Activated naive CD8-positive, alpha-beta T cell treated with anti-CD3 and anti-CD28 coated beads, Interleukin-2, amount 50 U/mL, for 16 hours (primary cell): Measurements from ENCODE around the gene SUPT5H.

ENCODE experiments used
- DNase-seq: peaks from one replicate; pipeline ENCODE4 v3.0.0-alpha.2; 2020; ENCODE audit warnings: low read depth, low spot score

SUPT5H gene

DNA sequence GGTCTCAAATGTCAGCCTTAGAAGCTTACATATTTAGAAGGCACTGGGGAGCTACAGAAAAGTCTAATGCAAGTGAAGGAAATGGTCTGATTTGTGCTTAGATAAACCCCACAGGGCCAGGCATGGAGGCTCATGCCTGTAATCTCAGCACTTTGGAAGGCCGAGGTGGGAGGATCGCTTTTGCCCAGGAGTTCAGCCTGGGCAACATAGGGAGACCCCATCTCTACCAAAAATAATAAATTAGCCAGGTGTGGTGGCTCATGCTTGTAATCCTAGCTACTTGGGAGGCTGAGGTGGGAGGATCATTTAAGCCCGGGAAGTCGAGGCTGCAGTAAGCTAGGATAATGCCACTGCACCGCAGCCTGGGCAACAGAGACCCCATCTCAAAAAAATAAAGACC is 50.7 kb downstream of the SUPT5H start:
- DNase-seq: no peak

DNA sequence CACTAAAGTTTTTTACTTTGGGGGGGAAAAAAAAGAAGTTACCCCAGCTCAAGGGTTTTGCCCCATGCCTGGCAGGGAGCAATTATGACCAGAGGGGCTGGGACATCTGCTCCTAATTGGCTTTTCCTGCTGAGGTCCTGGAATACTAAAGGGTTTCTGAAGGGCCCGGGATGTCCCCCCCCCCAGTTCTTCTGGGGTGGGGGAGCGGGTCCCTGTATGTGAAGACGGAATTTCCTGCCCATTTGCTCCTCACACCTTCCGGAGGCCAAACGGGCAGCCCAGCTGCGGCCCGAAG is 52.3 kb downstream of the SUPT5H start:
- no peak for DNase-seq

DNA sequence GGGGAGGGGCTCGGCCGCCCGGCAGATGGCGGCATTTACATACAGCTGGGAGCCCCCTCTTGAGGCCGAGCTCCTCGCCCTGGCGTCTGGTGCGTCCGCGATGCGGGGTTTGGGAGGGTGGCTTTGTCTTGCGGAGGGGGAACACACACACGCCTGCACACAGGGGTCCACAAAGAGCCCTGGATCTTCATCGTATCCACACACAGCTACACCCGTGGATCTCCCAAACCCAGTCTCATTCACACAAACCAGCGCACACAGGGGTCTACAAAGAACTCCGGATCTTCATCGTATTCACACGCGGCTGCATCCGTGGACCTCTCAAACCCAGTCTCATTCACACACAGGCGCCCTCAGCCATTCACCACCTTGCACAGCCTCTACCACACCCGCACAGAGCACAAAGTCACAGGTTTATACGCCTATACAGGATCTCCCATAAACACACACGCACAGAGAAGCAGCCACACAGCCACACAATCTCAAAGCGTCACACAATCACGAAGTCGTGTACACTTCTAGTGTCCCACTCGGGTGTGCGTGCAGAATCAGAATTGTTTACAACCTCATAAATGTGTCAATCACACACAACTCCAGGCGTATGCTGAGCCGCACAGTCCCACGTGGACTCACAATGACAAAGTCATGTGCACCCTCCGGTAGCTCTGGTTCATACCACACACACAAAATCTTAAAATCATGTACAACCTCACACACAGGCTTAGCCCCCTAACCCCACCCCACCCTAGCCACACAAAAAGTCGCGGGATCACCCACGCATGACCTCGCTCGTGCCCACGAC is 52.8 kb downstream of the SUPT5H start:
- no peak for DNase-seq

DNA sequence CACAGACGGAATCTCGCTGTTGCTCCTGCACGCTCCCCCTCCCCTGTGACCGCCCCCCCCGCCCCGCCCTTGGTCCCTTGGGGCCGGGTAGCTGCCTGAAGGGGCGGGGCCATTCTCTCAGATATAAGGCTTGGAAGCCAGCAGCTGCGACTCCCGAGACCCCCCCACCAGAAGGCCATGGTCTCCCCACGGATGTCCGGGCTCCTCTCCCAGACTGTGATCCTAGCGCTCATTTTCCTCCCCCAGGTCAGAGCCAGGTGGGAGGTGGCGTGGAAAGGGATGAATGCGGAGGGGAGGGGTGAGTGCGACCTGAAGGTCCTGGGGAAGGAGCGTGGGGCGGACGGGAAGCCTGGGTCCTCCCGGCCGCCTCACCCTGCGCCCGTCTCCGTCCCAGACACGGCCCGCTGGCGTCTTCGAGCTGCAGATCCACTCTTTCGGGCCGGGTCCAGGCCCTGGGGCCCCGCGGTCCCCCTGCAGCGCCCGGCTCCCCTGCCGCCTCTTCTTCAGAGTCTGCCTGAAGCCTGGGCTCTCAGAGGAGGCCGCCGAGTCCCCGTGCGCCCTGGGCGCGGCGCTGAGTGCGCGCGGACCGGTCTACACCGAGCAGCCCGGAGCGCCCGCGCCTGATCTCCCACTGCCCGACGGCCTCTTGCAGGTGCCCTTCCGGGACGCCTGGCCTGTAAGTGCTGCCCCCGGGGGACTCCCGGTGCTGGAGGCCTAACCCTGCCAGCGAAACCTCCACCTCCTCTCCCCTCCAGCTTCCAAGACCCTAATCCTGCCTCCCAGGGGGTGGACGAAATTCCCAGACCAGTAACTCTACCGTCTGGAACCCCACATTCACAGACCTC is 53.6 kb downstream of the SUPT5H start, which contains the start of gene DLL3:
DLL3 (plus strand) TSS at position 150 of the 845 bp plus-strand sequence; CDS start at position 178, 28 bp downstream.
- DNase-seq: no peak

DNA sequence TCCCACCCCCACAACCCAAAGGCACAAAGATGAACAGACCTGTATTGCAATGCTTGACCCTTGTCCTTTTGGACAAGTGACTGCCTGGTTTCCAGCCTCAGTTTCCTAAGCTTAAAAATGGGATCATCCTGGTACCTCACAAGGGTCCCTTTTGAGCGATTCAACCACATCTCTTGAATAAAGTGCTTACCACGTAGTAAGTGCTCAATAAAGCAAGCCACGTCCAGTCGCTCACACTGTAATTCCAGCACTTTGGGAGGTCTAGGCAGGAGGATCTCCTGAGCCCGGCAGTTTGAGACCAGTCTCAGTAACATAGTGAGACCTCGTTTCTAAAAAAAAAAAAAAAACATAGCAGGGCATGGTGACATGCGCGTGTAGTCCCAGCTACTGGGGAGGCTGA is 54.5 kb downstream of the SUPT5H start:
- no peak for DNase-seq

DNA sequence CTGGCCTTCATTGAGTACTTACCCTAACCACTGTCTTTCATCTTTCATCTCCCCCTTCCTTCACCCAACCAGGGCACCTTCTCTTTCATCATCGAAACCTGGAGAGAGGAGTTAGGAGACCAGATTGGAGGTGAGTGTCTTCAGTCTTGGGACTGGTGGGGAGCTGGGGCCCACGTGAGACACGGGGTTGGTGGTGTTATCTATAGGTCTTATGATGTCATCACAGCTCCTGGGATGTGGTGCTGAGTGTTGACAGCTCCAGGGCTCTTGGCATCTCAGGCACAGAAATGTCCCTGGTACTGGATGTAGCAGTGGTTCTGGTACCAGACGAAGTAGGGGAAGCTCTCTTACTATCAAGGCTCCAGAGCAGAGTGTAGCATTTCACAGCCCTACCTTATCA is 55.2 kb downstream of the SUPT5H start:
- DNase-seq: no peak

DNA sequence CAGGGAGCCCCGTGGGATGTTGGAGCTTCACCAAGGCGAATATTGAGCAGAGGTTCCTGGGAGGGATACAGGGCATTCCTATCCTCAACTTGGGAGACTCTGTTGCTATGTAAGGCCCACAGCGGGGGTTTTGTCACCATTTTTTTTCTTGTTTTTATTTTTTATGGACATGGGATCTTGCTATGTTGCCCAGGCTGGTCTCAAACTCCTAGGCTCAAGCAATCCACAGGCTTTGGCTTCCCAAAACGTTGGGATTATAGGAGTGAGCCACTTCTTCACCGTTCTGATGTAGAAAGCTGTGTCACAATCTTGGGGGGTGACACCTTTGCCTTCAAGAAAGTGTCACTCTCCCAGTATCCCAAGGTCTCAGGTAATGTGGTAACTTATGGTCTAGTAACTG is 56.0 kb downstream of the SUPT5H start:
- DNase-seq: no peak

DNA sequence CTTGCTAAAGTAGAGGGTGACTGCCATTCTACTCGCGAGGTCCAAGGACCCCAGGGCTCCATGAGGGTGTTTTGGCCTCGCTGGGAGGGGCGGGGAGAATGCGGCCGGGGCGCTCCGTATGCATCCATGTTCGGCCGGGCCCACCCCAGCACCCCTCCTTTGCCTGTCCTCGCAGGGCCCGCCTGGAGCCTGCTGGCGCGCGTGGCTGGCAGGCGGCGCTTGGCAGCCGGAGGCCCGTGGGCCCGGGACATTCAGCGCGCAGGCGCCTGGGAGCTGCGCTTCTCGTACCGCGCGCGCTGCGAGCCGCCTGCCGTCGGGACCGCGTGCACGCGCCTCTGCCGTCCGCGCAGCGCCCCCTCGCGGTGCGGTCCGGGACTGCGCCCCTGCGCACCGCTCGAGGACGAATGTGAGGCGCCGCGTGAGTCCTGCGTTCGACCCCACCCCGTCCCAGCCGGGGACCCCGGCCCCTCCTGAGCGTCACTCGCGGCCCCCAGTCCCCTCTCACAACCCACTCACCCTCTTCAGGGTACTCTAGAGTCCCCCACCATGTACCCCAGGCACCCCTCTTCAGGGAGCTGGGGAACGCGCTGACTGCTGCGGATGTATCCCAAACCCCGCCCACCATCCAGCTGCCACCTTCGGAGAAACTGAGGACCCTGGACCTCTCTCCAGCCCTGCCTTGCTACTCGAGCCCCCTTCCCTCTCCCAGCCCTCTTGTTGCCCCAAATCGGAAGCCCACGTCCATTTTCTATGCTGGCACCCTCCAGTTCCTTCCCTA is 57.4 kb downstream of the SUPT5H start:
- peak; percentile 45 for DNase-seq

DNA sequence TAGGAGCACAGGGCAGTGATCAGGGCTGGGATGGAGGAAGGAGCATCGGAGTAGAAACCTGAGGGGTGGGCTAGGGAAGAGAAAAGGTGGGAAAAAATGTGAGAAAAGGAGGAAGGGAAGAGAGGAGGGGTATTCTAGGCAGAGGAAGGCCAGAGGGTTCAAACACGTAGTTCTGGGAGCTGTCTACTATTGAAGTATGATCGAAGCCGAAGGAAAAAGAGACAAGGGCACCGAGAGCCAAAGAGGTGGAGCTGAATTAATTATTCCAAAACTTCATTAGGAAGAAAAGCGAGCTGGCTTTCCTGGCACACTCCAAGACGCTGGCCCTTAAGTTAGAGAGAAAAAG is 61.2 kb downstream of the SUPT5H start:
- DNase-seq: no peak

DNA sequence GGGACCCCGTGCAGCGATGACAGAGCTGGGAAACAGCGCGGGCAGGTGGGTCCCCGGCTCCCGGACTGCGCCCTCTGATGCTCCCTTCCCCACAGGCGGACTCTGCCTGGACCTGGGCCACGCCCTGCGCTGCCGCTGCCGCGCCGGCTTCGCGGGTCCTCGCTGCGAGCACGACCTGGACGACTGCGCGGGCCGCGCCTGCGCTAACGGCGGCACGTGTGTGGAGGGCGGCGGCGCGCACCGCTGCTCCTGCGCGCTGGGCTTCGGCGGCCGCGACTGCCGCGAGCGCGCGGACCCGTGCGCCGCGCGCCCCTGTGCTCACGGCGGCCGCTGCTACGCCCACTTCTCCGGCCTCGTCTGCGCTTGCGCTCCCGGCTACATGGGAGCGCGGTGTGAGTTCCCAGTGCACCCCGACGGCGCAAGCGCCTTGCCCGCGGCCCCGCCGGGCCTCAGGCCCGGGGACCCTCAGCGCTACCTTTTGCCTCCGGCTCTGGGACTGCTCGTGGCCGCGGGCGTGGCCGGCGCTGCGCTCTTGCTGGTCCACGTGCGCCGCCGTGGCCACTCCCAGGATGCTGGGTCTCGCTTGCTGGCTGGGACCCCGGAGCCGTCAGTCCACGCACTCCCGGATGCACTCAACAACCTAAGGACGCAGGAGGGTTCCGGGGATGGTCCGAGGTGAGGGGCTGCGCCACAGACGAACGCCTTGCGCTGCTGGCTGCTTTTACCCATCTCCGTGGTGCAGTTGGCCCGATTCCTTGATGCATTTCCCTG is 61.7 kb downstream of the SUPT5H start:
- DNase-seq: peak; percentile 11

DNA sequence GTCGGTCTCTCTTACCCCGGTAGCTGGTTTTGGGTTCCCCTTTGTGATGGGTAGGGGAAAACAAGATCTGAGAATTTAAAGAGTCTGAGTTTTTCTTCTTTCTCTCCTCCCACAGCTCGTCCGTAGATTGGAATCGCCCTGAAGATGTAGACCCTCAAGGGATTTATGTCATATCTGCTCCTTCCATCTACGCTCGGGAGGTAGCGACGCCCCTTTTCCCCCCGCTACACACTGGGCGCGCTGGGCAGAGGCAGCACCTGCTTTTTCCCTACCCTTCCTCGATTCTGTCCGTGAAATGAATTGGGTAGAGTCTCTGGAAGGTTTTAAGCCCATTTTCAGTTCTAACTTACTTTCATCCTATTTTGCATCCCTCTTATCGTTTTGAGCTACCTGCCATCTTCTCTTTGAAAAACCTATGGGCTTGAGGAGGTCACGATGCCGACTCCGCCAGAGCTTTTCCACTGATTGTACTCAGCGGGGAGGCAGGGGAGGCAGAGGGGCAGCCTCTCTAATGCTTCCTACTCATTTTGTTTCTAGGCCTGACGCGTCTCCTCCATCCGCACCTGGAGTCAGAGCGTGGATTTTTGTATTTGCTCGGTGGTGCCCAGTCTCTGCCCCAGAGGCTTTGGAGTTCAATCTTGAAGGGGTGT is 62.5 kb downstream of the SUPT5H start:
- no peak for DNase-seq

DNA sequence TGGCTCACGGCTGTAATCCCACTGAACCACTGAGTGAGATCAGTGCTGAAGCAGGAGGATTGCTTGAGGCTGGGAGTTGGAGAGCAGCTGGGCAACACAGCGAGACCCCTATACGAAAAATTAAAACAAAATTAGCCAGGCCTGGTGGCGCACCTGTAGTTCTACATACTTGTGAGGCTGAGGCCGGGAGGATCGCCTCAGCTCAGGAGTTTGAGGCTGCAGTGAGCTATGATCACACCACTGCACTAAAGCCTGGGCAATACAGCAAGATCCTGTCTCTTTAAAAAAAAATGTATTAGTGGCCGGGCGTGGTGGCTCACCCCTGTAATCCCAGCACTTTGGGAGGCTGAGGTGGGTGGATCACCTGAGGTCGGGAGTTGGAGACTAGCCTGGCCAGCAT is 63.2 kb downstream of the SUPT5H start:
- no peak for DNase-seq

DNA sequence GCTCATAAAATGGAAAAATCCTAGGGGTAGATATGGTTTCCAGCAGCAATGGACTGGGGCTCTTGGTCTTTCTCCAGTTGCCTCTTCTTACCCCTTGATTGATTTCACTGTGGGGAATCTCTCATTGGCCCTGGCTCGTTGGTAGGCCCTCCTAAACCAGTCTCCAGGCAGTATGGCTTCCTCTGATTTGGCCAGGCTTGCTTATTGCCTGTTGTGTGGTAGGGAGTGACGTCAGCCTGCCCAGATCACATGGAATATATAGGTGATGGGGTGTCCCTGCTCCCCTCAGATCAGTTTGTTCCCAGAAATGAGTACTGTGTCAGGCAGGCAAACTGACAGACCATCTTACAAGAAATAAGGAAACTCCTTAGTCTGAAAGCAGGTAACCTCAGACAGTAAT is 63.9 kb downstream of the SUPT5H start:
- DNase-seq: no peak

DNA sequence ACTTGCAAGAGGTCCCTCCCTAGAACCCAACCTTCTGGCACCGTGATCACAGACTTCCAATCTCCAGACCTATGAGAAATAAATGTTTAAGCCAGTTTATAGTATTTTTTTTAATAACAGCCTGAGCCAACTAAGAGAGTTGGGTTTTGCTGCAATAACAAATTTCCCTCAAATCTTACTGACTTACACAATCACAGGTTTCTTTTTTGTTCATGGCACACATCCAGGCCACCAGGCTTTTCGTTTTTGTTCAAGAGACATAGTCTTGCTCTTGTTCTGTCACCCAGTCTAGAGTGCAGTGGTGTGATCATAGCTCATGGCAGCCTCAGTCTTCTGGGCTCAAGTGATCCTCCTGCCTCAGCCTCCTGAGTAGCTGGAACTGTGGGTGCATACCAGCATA is 67.6 kb downstream of the SUPT5H start:
- DNase-seq: no peak

DNA sequence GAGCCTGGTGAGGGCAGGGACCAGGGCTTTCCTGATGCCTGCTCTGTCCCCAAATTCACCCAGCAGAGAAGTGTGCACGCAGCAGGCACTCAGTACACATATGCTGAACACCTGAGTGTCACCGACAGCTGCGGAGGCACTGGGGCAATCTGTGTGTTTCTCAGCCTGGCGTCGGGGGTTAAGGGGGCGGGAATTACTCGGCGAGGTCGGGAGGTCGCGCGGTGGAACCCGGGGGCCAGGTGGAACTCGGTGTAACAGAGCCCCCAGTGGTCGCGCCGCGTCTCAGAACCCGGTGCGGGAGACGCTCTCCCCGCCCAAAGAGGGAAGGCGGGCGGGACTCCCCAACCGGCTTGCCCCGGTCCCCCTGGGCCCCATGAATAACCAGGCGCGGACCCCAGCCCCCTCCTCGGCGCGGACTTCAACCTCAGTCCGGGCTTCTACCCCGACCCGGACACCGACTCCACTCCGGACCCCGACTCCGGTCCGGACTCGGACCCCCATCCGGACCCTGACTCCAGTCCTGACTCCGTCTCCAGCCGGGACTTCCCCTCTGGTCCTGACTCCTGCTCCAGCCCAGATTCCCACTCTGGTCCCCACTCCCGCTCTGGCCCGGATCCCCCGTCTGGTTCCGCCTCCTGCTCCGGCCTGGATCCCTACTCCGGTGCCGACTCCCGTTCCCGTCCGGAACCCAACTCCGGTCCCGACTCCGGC is 69.6 kb downstream of the SUPT5H start, which contains the start of gene SELENOV:
SELENOV (plus strand) TSS at position 300 of the 711 bp plus-strand sequence; CDS start at position 374, 74 bp downstream.
- no peak for DNase-seq

DNA sequence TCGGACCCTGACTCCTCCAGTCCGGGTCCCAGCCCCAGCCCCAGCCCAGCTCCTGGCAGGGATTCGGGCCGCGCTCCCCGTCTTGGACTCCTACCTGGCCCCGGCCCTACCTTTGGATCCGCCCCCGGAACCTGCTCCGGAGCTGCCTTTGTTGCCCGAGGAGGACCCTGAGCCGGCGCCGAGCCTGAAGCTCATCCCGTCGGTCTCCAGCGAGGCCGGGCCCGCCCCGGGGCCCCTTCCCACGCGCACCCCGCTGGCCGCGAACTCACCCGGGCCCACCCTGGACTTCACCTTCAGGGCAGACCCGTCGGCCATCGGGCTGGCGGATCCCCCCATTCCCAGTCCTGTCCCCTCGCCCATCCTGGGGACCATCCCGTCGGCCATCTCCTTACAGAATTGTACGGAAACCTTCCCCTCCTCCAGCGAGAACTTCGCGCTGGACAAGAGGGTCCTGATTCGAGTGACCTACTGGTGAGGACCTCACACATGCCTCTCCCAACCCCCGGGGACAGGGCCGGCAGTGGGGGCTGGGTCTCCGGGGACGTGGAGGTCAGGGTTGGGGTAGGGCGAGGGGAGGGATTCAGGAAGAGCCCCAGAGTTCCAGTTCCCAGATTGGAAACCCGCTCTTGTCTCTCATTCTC is 70.3 kb downstream of the SUPT5H start:
- no peak for DNase-seq

DNA sequence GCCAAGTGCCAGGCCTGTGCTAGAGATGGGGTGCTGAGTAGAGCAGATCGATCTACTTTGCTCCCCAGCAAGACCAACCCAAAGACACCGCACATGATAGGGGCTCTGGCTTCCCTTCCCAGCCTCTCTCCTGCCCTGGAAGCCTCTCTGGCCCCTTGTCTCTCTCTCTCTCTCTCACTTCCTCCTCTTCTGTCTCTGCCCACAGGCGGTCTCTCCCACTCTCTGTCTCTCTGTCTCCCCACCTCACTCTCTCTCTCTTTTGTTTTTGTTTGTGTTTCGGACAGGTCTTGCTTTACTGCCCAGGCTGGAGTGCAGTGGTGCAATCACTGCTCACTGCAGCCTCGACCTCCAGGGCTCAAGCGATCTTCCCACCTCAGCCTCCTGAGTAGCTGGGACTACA is 70.9 kb downstream of the SUPT5H start:
- DNase-seq: no peak

DNA sequence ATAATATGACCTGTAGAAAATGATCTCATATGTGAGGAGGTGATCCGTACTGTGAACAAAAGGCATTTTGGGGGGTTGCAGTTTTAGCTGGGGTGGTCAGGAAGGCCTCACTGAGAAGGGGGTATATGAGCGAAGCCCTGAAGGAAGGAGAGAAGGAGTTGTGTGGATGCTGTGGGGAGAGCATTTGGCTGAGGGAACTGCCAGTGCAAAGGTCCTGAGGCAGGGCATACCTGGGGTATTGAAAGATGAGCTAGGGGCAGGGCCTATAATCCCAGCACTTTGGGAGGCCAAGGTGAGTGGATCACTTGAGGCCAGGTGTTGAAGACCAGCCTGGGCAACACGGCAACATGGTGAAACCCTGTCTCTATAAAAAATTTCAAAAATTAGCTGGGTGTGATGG is 72.0 kb downstream of the SUPT5H start:
- no peak for DNase-seq

DNA sequence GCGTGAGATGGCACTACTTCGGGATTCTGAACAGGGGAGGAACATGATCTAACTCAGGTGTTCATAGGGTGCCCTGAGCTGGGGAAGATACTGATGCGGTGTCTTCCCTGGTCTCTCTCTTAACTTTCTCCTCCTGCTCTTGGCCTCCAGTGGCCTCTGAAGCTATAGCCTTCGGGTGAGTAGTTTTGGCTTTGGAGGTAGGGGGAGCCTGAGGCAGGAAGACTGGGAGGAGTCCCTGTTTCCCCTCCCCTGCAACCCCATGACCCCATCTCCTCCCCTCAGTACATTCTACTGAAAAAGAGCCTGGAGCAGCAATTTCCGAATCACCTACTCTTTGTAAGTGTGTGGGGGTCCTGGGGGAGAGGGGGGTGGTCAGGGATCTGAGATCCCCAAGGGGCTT is 73.1 kb downstream of the SUPT5H start:
- no peak for DNase-seq

DNA sequence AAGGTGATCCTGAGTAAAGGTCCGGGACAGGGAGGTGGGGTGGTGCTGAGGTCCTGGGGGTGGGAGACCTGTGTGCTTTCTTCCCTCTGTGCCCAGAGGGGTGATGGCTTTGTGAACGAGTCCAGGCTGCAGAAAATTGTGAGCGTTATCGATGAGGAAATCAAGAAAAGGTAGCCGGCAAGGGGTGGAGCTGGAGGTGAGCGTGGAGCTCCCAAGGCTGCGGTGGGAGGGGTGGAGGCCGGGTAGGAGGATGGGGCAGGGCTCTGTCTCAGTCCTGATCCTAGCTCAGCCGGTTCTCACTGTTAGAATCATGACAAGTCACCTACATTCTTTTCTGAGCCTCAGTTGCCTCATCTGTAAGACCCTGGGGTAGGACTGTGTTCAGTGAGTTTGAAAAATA is 73.6 kb downstream of the SUPT5H start:
- DNase-seq: no peak
